Measurements from ENCODE around the gene CTNNBIP1.

Gene CTNNBIP1

GRCh38 chr1:9826616-9827015 is 83.5 kb downstream of the CTNNBIP1 start:
- TF ChIP-seq MYC (IDR thresholded peaks at IDR 0.05; ENCODE audit: low read depth, low read length) (no peak), CTCF (IDR thresholded peaks at IDR 0.05; ENCODE audit: low read depth, low read length) (no peak), POLR2A (IDR thresholded peaks at IDR 0.05; ENCODE audit: extremely low read depth, insufficient read length) (no peak)
- TF ChIP-seq, protein P1, sequence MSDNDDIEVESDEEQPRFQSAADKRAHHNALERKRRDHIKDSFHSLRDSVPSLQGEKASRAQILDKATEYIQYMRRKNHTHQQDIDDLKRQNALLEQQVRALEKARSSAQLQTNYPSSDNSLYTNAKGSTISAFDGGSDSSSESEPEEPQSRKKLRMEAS (IDR thresholded peaks at IDR 0.05; ENCODE audit: low read depth, low read length): no peak
- no peak for DNase-seq (ENCODE audit: low read depth)
- no peak overlapping the region for H3K4me3 ChIP-seq (ENCODE audit: low read depth, low read length)

DNA sequence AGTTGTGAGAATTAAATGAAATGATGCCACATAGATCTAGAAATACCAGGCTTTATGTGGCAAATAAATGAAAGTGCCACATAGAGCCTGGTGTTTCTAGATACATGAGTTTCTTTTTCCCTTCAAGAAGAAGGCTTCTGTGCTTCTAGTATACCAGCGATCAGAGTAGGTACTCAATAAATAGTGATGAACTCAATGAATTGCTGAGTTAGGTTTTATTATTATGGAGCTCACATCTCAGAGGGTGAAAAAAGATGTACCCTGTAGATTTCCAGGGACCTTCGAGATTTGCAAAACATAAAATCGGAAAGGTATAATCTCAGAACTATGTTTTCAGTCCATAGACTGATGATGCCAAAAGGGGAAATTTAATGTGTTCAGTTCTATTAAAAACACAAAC is 84.0 kb downstream of the CTNNBIP1 start:
- no peak for DNase-seq (ENCODE audit: low read depth)
- TF ChIP-seq, protein P1 (IDR thresholded peaks at IDR 0.05; ENCODE audit: low read depth, low read length): no peak
- TF ChIP-seq POLR2A (IDR thresholded peaks at IDR 0.05; ENCODE audit: extremely low read depth, insufficient read length): no peak
- TF ChIP-seq CTCF (IDR thresholded peaks at IDR 0.05; ENCODE audit: low read depth, low read length): no peak
- TF ChIP-seq MYC (IDR thresholded peaks at IDR 0.05; ENCODE audit: low read depth, low read length): no peak
- H3K4me3 ChIP-seq (ENCODE audit: low read depth, low read length): no peak overlapping the region

DNA sequence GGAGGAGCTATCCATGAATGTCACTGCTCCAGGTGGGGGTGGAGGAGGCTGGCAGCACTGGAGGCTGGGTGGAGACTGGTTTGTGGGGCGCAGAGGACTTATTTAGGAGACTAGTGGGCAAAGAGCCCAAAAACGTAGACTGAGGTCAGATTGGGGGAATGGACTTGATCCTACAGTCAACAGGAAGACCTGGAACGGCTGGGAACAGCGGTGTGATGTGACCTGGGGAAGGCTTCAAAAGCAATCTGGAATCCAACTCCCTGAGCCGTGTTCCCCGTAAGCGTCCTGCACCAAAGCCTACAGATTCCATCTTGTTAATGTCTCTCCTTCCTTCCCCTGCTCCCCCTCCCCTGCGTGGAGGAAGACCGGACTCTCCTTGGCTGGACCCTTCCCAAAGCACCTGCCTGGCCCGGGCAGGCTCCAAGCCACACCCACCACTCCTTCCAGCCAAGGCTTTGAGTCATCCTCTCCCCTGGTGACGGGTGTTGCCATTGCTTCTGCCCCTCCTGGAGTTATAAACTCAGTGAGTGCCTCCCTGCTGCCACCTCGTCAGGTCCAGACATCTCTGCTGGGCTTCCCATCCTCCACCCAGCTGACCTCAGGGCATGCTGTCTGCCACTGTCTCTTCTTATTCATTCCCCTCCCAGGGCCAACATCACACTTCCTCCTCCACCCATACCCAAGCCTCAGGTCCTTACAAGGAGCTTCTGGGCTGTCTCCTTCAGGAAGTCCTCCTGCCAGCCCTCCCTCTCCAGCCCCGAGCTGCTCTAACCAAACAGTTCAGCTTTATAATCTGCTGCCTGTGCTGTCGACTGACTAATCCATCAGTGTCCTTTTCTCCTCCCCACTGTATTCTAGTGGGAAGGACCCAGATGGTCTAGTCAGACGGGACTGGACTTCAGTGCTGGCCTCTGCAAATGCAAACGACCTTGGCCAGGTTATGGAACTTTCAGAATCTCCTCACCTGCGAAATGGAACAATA is 84.7 kb downstream of the CTNNBIP1 start:
- TF ChIP-seq CTCF (IDR thresholded peaks at IDR 0.05; ENCODE audit: low read depth, low read length) (no peak), MYC (IDR thresholded peaks at IDR 0.05; ENCODE audit: low read depth, low read length) (no peak), POLR2A (IDR thresholded peaks at IDR 0.05; ENCODE audit: extremely low read depth, insufficient read length) (no peak)
- TF ChIP-seq, protein P1 (IDR thresholded peaks at IDR 0.05; ENCODE audit: low read depth, low read length): no peak
- peak; percentile 70 for DNase-seq (ENCODE audit: low read depth)
- no peak overlapping the region for H3K4me3 ChIP-seq (ENCODE audit: low read depth, low read length)

DNA sequence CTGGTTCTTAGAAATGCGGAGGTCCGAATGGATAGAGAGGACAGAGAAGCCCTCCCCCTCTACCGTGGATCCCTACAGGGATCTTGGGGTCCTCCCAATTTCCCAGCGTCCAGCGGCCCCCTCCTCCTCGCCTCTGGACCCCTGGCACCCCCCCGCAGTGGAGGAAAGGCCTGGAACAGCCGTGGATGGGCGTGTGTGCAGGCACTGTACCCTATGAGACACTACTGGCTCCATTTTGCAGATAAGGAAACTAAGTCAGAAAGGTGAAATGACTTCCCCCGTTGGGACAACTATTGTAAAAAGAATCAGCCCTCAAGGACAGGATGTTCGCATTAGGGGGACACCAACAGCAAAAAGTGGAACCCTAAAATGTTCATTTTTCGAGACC is 85.4 kb downstream of the CTNNBIP1 start:
- no peak for DNase-seq (ENCODE audit: low read depth)
- H3K4me3 ChIP-seq (ENCODE audit: low read depth, low read length): no peak overlapping the region
- TF ChIP-seq CTCF (IDR thresholded peaks at IDR 0.05; ENCODE audit: low read depth, low read length): no peak

GRCh38 chr1:9823943-9824701 is 85.9 kb downstream of the CTNNBIP1 start, which contains the start of gene CLSTN1:
CLSTN1 (minus strand) TSS chr1:9823965; CDS start chr1:9823733, 232 bp downstream.
- TF ChIP-seq MYC (IDR thresholded peaks at IDR 0.05; ENCODE audit: low read depth, low read length) (no peak), POLR2A (IDR thresholded peaks at IDR 0.05; ENCODE audit: extremely low read depth, insufficient read length) (no peak), CTCF (IDR thresholded peaks at IDR 0.05; ENCODE audit: low read depth, low read length) (no peak)
- TF ChIP-seq, protein P1 (IDR thresholded peaks at IDR 0.05; ENCODE audit: low read depth, low read length): no peak
- peak within 1 kb of the TSS; percentile 78 for H3K4me3 ChIP-seq (ENCODE audit: low read depth, low read length)
- DNase-seq (ENCODE audit: low read depth): peak; percentile 87

Data from NB4 (cell line).